SK-N-SH (cell line): ENCODE measurements around the gene DTX1. TPM values are rescaled to one million over a fixed set of nuclear protein-coding genes. Genes with fewer than 3 reads are reported as not detected.
A peak's percentile ranks its signal among the peaks of the same experiment; 100 is the strongest.

ENCODE experiments used
- CTCF ChIA-PET: fragments of 300-600, 350-600 bp; formaldehyde crosslinking; extraction: SDS; loops from one replicate; lab custom pipeline; 2021; lab: Yijun Ruan, JAX
- POLR2A ChIA-PET: fragments of 350-600 bp; sonication (Branson Sonifier 250); formaldehyde crosslinking; extraction: SDS; loops from one replicate; lab custom pipeline; 2020; ENCODE audit warnings: antibody characterized with exemption, inconsistent platforms; lab: Yijun Ruan, JAX
- DNase-seq: peaks from one replicate; pipeline ENCODE4 v3.0.0; 2012
- H2AFZ ChIP-seq: fragments of 200-600 bp; sonication (generic); 2 replicates; pipeline ENCODE4 v1.8.1; 2016; ENCODE audit warnings: antibody characterized with exemption, mild to moderate bottlenecking, low read depth
- H3F3A ChIP-seq: fragments of 200-600 bp; sonication (generic); replicated peaks from 2 replicates; pipeline ENCODE3; 2016; ENCODE audit warnings: antibody characterized with exemption, mild to moderate bottlenecking; ENCODE audit not compliant: insufficient read depth
- H3K27ac ChIP-seq, 2 experiments: fragments of 200-500 bp in 1 of 2; fragments of 200-600 bp in 1 of 2; sonication (Bioruptor generic) in 1 of 2; sonication (generic), shearing (Covaris generic) in 1 of 2; 2 replicates each; pipeline versions ENCODE4 v1.5.1 to v1.6.1; 2014 to 2016; ENCODE audit warnings: low read depth in 2 of 2, inconsistent platforms in 1 of 2, low read length in 1 of 2, mild to moderate bottlenecking in 1 of 2, mixed read lengths in 1 of 2
- H3K27me3 ChIP-seq: fragments of 200-600 bp; sonication (generic), shearing (Covaris generic); 2 replicates; pipeline ENCODE4 v1.6.1; 2016; ENCODE audit warnings: mixed run types; ENCODE audit not compliant: insufficient read depth
- H3K36me3 ChIP-seq, 2 experiments: fragments of 200-500 bp in 1 of 2; fragments of 200-600 bp in 1 of 2; sonication (Bioruptor generic) in 1 of 2; sonication (generic) in 1 of 2; replicated peaks in 1 of 2; 2 replicates each; pipeline versions ENCODE3 to v1.5.1; 2014 to 2016; ENCODE audit warnings: low read length in 1 of 2, mild to moderate bottlenecking in 1 of 2; ENCODE audit not compliant: insufficient read depth in 2 of 2, control insufficient read depth in 1 of 2
- H3K4me1 ChIP-seq, 2 experiments: fragments of 200-500 bp in 1 of 2; fragments of 200-600 bp in 1 of 2; sonication (Bioruptor generic) in 1 of 2; sonication (generic), shearing (Covaris generic) in 1 of 2; 2 replicates each; pipeline versions ENCODE4 v1.5.1 to v1.6.1; 2014 to 2016; ENCODE audit warnings: low read depth in 1 of 2, low read length in 1 of 2, mixed run types in 1 of 2; ENCODE audit not compliant: insufficient read depth in 2 of 2, control insufficient read depth in 1 of 2
- H3K4me2 ChIP-seq: fragments of 200-600 bp; sonication (generic), shearing (Covaris generic); 2 replicates; pipeline ENCODE4 v1.6.1; 2017; ENCODE audit warnings: mixed run types
- H3K4me3 ChIP-seq, 2 experiments: fragments of 200-500 bp in 1 of 2; fragments of 200-600 bp in 1 of 2; sonication (Bioruptor generic) in 1 of 2; sonication (generic), shearing (Covaris generic) in 1 of 2; 2 replicates each; pipeline versions ENCODE4 v1.5.1 to v1.8.1; 2014 to 2016; ENCODE audit warnings: low read depth in 2 of 2, inconsistent platforms in 1 of 2, low read length in 1 of 2, mild to moderate bottlenecking in 1 of 2, mixed read lengths in 1 of 2, moderate library complexity in 1 of 2
- H3K79me2 ChIP-seq: fragments of 200-600 bp; sonication (generic); 2 replicates; pipeline ENCODE4 v1.8.1; 2017; ENCODE audit warnings: mild to moderate bottlenecking; ENCODE audit not compliant: insufficient read depth
- H3K9ac ChIP-seq: fragments of 200-600 bp; sonication (generic); 2 replicates; pipeline ENCODE4 v1.6.1; 2017; ENCODE audit warnings: mixed run types
- H3K9me2 ChIP-seq: fragments of 200-600 bp; sonication (generic); 2 replicates; pipeline ENCODE4 v1.6.1; 2017; ENCODE audit warnings: mixed run types
- H3K9me3 ChIP-seq: fragments of 200-600 bp; sonication (generic); 2 replicates; pipeline ENCODE4 v1.6.1; 2017; ENCODE audit warnings: mixed run types, mild to moderate bottlenecking, moderate library complexity
- H4K20me1 ChIP-seq: fragments of 200-600 bp; sonication (generic); 2 replicates; pipeline ENCODE4 v1.6.1; 2017; ENCODE audit warnings: mild to moderate bottlenecking, mixed run types; ENCODE audit not compliant: insufficient read depth
- CHD2 ChIP-seq: fragments of 150-350 bp; IDR thresholded peaks from 2 replicates; pipeline ENCODE4 v1.6.1; 2018; ENCODE audit warnings: low read length; ENCODE audit not compliant: partially characterized antibody
- CTCF ChIP-seq: fragments of 200-600 bp; sonication (generic); IDR thresholded peaks from 2 replicates; pipeline ENCODE4 v1.6.1; 2017; ENCODE audit warnings: antibody characterized with exemption, mild to moderate bottlenecking, moderate library complexity
- EP300 ChIP-seq, 2 experiments: IDR thresholded peaks; 2 replicates each; pipeline versions ENCODE4 v1.4.0 to v1.6.1; 2012; ENCODE audit warnings: borderline replicate concordance in 1 of 2, low read depth in 1 of 2, low read length in 1 of 2
- EZH2phosphoT487 ChIP-seq: fragments of 200-600 bp; sonication (generic); IDR thresholded peaks from 2 replicates; pipeline ENCODE4 v1.6.1; 2017; ENCODE audit warnings: low read depth, mixed run types, mild to moderate bottlenecking, antibody characterized with exemption, moderate library complexity, borderline replicate concordance
- FOSL2 ChIP-seq: IDR thresholded peaks from 2 replicates; pipeline ENCODE4 v1.4.0; 2012; ENCODE audit warnings: low read depth, mild to moderate bottlenecking, moderate library complexity, borderline replicate concordance
- FOXM1 ChIP-seq: IDR thresholded peaks from 2 replicates; pipeline ENCODE4 v1.4.0; 2012; ENCODE audit warnings: low read depth, mild to moderate bottlenecking
- GABPA ChIP-seq: IDR thresholded peaks from 2 replicates; pipeline ENCODE4 v1.4.0; 2012; ENCODE audit warnings: low read depth, mild to moderate bottlenecking
- GATA2 ChIP-seq: sonication (generic); formaldehyde crosslinking; IDR thresholded peaks from 2 replicates; pipeline ENCODE4 v1.5.0; 2020; ENCODE audit warnings: mild to moderate bottlenecking, missing genetic modification reagents
- MEF2A ChIP-seq: IDR thresholded peaks from 2 replicates; pipeline ENCODE4 v1.4.0; 2012; ENCODE audit warnings: low read depth, borderline replicate concordance
- MXI1 ChIP-seq: IDR thresholded peaks from 2 replicates; pipeline ENCODE4 v1.6.1; 2012; ENCODE audit warnings: mild to moderate bottlenecking, low read depth, low read length, improper control_type of control experiment
- NRF1 ChIP-seq: IDR thresholded peaks from 2 replicates; pipeline ENCODE4 v1.6.1; 2012; ENCODE audit warnings: low read depth, mild to moderate bottlenecking, low read length
- RAD21 ChIP-seq: IDR thresholded peaks from 2 replicates; pipeline ENCODE4 v1.6.1; 2012; ENCODE audit warnings: mild to moderate bottlenecking, low read length
- TCF12 ChIP-seq: IDR thresholded peaks from 2 replicates; pipeline ENCODE4 v1.4.0; 2012
- YY1 ChIP-seq: IDR thresholded peaks from 2 replicates; pipeline ENCODE4 v1.4.0; 2012; ENCODE audit warnings: low read depth, mild to moderate bottlenecking
- WGBS: methylation state at CpG from one replicate; pipeline ENCODE4 v1.1.6; 2017; ENCODE audit warnings: low lambda C conversion rate; 5-methylcytosine and 5-hydroxymethylcytosine counted together
- polyA plus RNA-seq, 3 experiments: library from polyadenylated mRNA; depleted of rRNA; stranded (reverse); fragments of >200 nt; gene quantifications; 2 replicates each; pipeline ENCODE4 v1.2.3, GENCODE V29; 2012
- TF ChIP-seq, protein P1 (sequence below): IDR thresholded peaks from 2 replicates; pipeline ENCODE4 v1.6.1; 2012; ENCODE audit warnings: mild to moderate bottlenecking, low read depth, low read length, moderate library complexity
- TF ChIP-seq, protein P2 (sequence below): fragments of 150-350 bp; IDR thresholded peaks from 2 replicates; pipeline ENCODE4 v1.6.1; 2016; ENCODE audit warnings: mild to moderate bottlenecking, low read depth, low read length
- TF ChIP-seq, protein P3 (sequence below): IDR thresholded peaks from 2 replicates; pipeline ENCODE4 v1.4.0; 2012; ENCODE audit warnings: low read depth
- TF ChIP-seq, protein P4 (sequence below): fragments of 150-350 bp; IDR thresholded peaks from 2 replicates; pipeline ENCODE4 v1.6.1; 2017; ENCODE audit warnings: antibody characterized with exemption, low read length, low read depth, borderline replicate concordance

The DTX1 gene
- polyA plus RNA-seq, 1 of the 3 experiments (the other 2 are of a cell fraction) = 0.72 TPM

GRCh38 chr12:113142173-113142885 lies 85.8 kb downstream of the DTX1 start:
- Histone ChIP-seq H3K9ac (no peak overlapping the region), H3K4me1 (no peaks in the 10 kb centered on the region; a peak in 1 of 4 replicates), H3K27me3 (no peaks in the 10 kb centered on the region), H3K79me2 (no peaks in the 10 kb centered on the region), H3K9me2 (no peaks in the 10 kb centered on the region), H4K20me1 (no peaks in the 10 kb centered on the region), H3F3A (no peaks in the 10 kb centered on the region), H3K9me3 (0 out of 2 replicates have a peak, but pooled peaks cover 4% of the 10 kb centered on the region), H3K36me3 (no peaks in the 10 kb centered on the region), H3K27ac (no peak overlapping the region), H3K4me3 (no peak overlapping the region), H3K4me2 (no peak overlapping the region), H2AFZ (no peak overlapping the region)
- 63% methylated on average over 17 of the region's 17 CpGs for WGBS
- CTCF ChIA-PET = no interaction called here
- POLR2A ChIA-PET = no interaction called here
- peak; percentile 22 for DNase-seq
- TF ChIP-seq FOXM1 (no peak), EZH2phosphoT487 (no peak), FOSL2 (no peak), MXI1 (no peak), GATA2 (CRISPR knock-in tag) (no peak), YY1 (no peak), GABPA (no peak), RAD21 (no peak), EP300 (IDR thresholded peaks at IDR 0.05; ENCODE audit: borderline replicate concordance in 1 of 2, low read depth in 1 of 2, low read length in 1 of 2) (no peak), MEF2A (no peak), CHD2 (no peak), TCF12 (no peak), NRF1 (no peak), CTCF (no peak)
- TF ChIP-seq, protein P1, sequence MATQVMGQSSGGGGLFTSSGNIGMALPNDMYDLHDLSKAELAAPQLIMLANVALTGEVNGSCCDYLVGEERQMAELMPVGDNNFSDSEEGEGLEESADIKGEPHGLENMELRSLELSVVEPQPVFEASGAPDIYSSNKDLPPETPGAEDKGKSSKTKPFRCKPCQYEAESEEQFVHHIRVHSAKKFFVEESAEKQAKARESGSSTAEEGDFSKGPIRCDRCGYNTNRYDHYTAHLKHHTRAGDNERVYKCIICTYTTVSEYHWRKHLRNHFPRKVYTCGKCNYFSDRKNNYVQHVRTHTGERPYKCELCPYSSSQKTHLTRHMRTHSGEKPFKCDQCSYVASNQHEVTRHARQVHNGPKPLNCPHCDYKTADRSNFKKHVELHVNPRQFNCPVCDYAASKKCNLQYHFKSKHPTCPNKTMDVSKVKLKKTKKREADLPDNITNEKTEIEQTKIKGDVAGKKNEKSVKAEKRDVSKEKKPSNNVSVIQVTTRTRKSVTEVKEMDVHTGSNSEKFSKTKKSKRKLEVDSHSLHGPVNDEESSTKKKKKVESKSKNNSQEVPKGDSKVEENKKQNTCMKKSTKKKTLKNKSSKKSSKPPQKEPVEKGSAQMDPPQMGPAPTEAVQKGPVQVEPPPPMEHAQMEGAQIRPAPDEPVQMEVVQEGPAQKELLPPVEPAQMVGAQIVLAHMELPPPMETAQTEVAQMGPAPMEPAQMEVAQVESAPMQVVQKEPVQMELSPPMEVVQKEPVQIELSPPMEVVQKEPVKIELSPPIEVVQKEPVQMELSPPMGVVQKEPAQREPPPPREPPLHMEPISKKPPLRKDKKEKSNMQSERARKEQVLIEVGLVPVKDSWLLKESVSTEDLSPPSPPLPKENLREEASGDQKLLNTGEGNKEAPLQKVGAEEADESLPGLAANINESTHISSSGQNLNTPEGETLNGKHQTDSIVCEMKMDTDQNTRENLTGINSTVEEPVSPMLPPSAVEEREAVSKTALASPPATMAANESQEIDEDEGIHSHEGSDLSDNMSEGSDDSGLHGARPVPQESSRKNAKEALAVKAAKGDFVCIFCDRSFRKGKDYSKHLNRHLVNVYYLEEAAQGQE = no peak
- TF ChIP-seq, protein P2, sequence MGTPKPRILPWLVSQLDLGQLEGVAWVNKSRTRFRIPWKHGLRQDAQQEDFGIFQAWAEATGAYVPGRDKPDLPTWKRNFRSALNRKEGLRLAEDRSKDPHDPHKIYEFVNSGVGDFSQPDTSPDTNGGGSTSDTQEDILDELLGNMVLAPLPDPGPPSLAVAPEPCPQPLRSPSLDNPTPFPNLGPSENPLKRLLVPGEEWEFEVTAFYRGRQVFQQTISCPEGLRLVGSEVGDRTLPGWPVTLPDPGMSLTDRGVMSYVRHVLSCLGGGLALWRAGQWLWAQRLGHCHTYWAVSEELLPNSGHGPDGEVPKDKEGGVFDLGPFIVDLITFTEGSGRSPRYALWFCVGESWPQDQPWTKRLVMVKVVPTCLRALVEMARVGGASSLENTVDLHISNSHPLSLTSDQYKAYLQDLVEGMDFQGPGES = no peak
- TF ChIP-seq, protein P3, sequence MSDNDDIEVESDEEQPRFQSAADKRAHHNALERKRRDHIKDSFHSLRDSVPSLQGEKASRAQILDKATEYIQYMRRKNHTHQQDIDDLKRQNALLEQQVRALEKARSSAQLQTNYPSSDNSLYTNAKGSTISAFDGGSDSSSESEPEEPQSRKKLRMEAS = no peak
- TF ChIP-seq, protein P4, sequence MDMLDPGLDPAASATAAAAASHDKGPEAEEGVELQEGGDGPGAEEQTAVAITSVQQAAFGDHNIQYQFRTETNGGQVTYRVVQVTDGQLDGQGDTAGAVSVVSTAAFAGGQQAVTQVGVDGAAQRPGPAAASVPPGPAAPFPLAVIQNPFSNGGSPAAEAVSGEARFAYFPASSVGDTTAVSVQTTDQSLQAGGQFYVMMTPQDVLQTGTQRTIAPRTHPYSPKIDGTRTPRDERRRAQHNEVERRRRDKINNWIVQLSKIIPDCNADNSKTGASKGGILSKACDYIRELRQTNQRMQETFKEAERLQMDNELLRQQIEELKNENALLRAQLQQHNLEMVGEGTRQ = no peak
